ENCODE data around the gene ACOT12.

- no peak for TF ChIP-seq CTCF (IDR thresholded peaks at IDR 0.05)
- TF ChIP-seq POLR2AphosphoS5 (IDR thresholded peaks at IDR 0.05; ENCODE audit: insufficient read depth in 1 of 2, low read depth in 1 of 2) = no peak
Observed at GRCh38 chr5:81420039-81420667, 26.2 kb upstream of the ACOT12 start.
